ENCODE data around the gene RPL23.

GRCh38 chr17:38800237-38800760 lies 53.2 kb downstream of the RPL23 start:
- TF ChIP-seq CTCF (IDR thresholded peaks at IDR 0.05) (no peak), POLR2A (IDR thresholded peaks at IDR 0.05) (no peak)
